ENCODE data around the gene ROBO4. TPM values are rescaled to one million over a fixed set of nuclear protein-coding genes. Genes with fewer than 3 reads are reported as not detected.

Gene ROBO4
- total and polyA plus RNA-seq, 7 donors = 5.4 to 17.5 (median 14.9) TPM

DNA sequence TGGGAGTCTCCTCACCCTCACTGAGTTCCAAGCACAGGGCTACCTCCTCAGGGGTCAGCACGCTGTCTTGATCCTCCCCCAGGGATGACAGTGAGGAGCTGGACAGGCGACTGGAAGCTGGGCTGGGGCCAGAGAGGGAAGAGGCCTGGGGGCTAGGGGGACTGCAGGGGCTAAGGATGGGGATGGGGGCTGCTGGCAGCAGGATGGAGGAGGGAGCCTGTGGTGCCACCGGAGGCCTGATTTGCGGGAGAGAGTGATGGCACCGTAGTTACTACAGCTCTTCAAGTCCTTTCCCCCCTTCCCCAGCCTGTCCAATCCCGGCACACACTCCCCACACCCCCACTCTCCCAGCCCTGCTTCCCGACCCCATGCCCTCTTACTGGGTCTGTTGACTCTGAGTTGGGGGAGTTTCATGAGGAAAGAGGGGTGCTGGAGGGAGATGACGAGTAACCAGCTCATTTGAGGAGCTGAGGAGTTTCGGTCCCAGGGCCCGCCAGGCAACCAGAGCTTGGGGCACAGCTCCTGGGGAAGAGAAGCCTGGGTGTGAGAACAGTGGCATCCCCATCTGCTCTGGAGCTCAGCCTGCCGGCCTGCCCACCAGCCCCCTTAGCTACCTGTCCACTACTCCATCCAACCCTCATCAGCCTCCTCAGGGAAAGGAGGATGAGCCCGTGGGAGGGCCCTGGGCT, 10.5 kb downstream of the ROBO4 start:
- Histone ChIP-seq H3K4me3 (no peak overlapping the region), H3K27me3 (ENCODE audit: insufficient read depth in 3 of 3, low read length in 2 of 3) (peaks cover 0 to 6% (median 0%) of the 10 kb centered on the region in 3 donors), H3K4me1 (peaks cover 5% of the 10 kb centered on the region), H3K9me3 (no peaks in the 10 kb centered on the region), H3K27ac (no peak overlapping the region), H3K36me3 (ENCODE audit: insufficient read depth in 1 of 2, low read depth in 1 of 2) (no peaks in the 10 kb centered on the region)
- TF ChIP-seq, protein P1, sequence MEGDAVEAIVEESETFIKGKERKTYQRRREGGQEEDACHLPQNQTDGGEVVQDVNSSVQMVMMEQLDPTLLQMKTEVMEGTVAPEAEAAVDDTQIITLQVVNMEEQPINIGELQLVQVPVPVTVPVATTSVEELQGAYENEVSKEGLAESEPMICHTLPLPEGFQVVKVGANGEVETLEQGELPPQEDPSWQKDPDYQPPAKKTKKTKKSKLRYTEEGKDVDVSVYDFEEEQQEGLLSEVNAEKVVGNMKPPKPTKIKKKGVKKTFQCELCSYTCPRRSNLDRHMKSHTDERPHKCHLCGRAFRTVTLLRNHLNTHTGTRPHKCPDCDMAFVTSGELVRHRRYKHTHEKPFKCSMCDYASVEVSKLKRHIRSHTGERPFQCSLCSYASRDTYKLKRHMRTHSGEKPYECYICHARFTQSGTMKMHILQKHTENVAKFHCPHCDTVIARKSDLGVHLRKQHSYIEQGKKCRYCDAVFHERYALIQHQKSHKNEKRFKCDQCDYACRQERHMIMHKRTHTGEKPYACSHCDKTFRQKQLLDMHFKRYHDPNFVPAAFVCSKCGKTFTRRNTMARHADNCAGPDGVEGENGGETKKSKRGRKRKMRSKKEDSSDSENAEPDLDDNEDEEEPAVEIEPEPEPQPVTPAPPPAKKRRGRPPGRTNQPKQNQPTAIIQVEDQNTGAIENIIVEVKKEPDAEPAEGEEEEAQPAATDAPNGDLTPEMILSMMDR (IDR thresholded peaks at IDR 0.05) = no peak
- intact Hi-C loops (cut with DNase I) = no loop called here
- WGBS, 3 donors = 86 to 89% (median 86%) methylated on average over 12 of the region's 12 CpGs
- ATAC-seq (no peak), DNase-seq (peak in 1 of 2 donors; percentile 43)

DNA sequence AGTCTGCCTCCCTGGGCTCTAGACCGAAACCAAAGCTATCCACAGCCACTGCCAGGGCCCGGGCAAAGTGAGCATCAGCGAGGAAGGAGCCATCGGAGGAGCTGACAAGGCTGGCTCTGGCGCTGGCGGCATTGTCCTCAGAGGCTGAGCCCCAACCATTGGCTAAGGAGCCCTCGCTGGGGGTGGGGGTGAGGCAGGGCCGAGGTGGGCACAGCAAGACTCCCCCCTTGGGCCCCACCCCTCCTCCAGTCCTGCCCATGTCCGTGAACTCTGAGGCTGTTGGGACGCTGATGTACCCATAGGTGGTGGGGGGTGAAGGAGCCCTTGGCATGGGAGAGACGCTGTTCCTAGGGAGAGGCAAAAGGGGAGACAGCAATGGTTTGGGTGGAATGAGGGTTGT, 11.2 kb downstream of the ROBO4 start:
- Histone ChIP-seq H3K27ac (no peak overlapping the region), H3K27me3 (ENCODE audit: insufficient read depth in 3 of 3, low read length in 2 of 3) (peaks cover 0 to 6% (median 0%) of the 10 kb centered on the region in 3 donors), H3K9me3 (no peaks in the 10 kb centered on the region), H3K4me3 (no peak overlapping the region), H3K4me1 (peaks cover 5% of the 10 kb centered on the region), H3K36me3 (ENCODE audit: insufficient read depth in 1 of 2, low read depth in 1 of 2) (no peaks in the 10 kb centered on the region)
- WGBS, 3 donors = 87 to 93% (median 89%) methylated on average over 11 of the region's 11 CpGs
- peak in 1 of 2 donors; percentile 39 for DNase-seq
- intact Hi-C loops (cut with DNase I) = no loop called here
- ATAC-seq = no peak
- TF ChIP-seq, protein P1 (IDR thresholded peaks at IDR 0.05) = no peak

DNA sequence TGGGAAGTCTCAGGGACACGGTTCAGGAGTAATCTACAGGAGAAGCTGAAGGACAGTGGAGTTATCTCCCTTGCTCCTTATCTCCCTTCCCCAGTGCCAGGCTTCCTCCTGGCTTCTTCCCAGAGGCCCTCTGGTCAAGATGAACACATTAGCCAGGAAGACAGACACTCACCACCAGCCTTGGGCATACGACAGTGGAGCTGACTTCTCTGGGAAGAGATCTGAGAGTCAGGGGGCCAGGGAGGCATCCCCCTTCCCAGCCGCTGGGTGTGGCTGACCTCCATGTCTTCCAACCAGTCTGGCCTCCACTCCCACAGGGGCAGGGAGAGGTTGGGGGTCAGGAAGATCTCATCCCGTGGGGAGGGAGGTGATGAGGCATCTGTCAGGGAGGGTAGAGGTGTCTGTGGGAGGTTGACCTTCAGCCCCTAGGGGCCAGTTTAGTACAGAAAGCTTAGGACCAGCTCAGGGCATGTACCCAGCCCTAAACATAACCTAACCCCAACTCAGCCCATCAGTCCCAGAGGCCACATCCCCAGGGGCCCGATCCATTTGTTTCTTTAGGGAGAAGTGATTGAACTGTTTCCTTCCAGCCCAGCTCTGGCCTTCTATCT, 12.7 kb downstream of the ROBO4 start:
- ATAC-seq (no peak), DNase-seq (no peak)
- intact Hi-C loops (cut with DNase I) = no loop called here
- 69 to 74% (median 74%) methylated on average over 5 of the region's 5 CpGs for WGBS, 3 donors
- Histone ChIP-seq H3K36me3 (ENCODE audit: insufficient read depth in 1 of 2, low read depth in 1 of 2) (no peaks in the 10 kb centered on the region), H3K9me3 (no peaks in the 10 kb centered on the region), H3K27me3 (ENCODE audit: insufficient read depth in 3 of 3, low read length in 2 of 3) (peaks cover 0 to 6% (median 0%) of the 10 kb centered on the region in 3 donors), H3K27ac (no peak overlapping the region), H3K4me3 (no peak overlapping the region), H3K4me1 (peaks cover 3% of the 10 kb centered on the region)
- TF ChIP-seq, protein P1 (IDR thresholded peaks at IDR 0.05) = no peak

DNA sequence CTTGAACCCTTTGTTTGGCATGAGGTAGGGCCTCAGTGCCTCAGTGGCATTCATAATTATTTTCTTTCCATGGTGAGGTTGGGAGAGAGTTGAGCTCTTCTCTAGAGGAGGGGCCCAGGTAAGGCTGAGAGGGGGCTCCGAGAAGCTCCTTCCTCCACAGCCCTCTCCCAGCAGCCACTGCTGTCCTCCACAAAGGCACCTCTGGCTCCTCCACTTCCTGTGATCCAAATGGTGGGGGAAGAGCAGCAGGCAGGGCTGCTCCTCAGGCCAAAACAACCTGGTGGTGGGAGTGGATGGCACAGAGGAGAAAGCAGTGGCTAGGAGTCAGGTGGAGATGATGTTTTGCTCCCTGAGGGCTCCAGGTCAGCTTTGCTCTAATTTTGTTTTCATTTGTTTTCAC, 13.3 kb downstream of the ROBO4 start:
- H3K4me1 ChIP-seq = no peaks in the 10 kb centered on the region
- no peak overlapping the region for H3K4me3 ChIP-seq
- H3K36me3 ChIP-seq (ENCODE audit: insufficient read depth in 1 of 2, low read depth in 1 of 2) = no peaks in the 10 kb centered on the region
- WGBS, 3 donors = 76 to 100% (median 84%) methylated on average over 1 of the region's 1 CpG
- no peaks in the 10 kb centered on the region for H3K9me3 ChIP-seq
- ATAC-seq (no peak), DNase-seq (no peak)
- TF ChIP-seq, protein P1 (IDR thresholded peaks at IDR 0.05) = no peak
- no peak overlapping the region for H3K27ac ChIP-seq
- intact Hi-C loops (cut with DNase I) = no loop called here
- H3K27me3 ChIP-seq (ENCODE audit: insufficient read depth in 3 of 3, low read length in 2 of 3) = peaks cover 0 to 6% (median 0%) of the 10 kb centered on the region in 3 donors

Data from psoas muscle (tissue), 8 donors.